ENCODE data around the gene UBR1.

The UBR1 gene

GRCh38 chr15:43094416-43095030 is 11.3 kb downstream of the UBR1 start:
- peaks cover 10% of the 10 kb centered on the region for H3K36me3 ChIP-seq (ENCODE audit: control insufficient read depth, insufficient read depth, low read length)

GRCh38 chr15:43093026-43093425 is 12.8 kb downstream of the UBR1 start:
- Histone ChIP-seq H3K9me3 (ENCODE audit: control insufficient read depth, insufficient read depth, low read length) (no peaks in the 10 kb centered on the region), H3K36me3 (ENCODE audit: control insufficient read depth, insufficient read depth, low read length) (peaks cover 8% of the 10 kb centered on the region), H3K9ac (ENCODE audit: low read depth, low read length) (no peak overlapping the region), H3K27ac (ENCODE audit: low read depth, low read length) (no peak overlapping the region), H3K4me3 (ENCODE audit: low read depth, low read length) (no peak overlapping the region), H3K4me1 (ENCODE audit: control insufficient read depth, insufficient read depth, low read length) (0 out of 2 replicates have a peak, but pooled peaks cover 2% of the 10 kb centered on the region), H3K27me3 (ENCODE audit: control insufficient read depth, insufficient read depth, low read length) (no peaks in the 10 kb centered on the region)

More at GRCh38 chr15:43094416-43095030, 11.3 kb downstream of the UBR1 start:
- no peak overlapping the region for H3K27ac ChIP-seq (ENCODE audit: low read depth, low read length)
- H3K9me3 ChIP-seq (ENCODE audit: control insufficient read depth, insufficient read depth, low read length) = no peaks in the 10 kb centered on the region
- H3K27me3 ChIP-seq (ENCODE audit: control insufficient read depth, insufficient read depth, low read length) = no peaks in the 10 kb centered on the region
- no peak overlapping the region for H3K4me3 ChIP-seq (ENCODE audit: low read depth, low read length)
- H3K9ac ChIP-seq (ENCODE audit: low read depth, low read length) = no peak overlapping the region
- H3K4me1 ChIP-seq (ENCODE audit: control insufficient read depth, insufficient read depth, low read length) = 0 out of 2 replicates have a peak, but pooled peaks cover 2% of the 10 kb centered on the region

- 0 out of 2 replicates have a peak, but pooled peaks cover 2% of the 10 kb centered on the region for H3K4me1 ChIP-seq (ENCODE audit: control insufficient read depth, insufficient read depth, low read length)
- H3K27me3 ChIP-seq (ENCODE audit: control insufficient read depth, insufficient read depth, low read length) = no peaks in the 10 kb centered on the region
- H3K9ac ChIP-seq (ENCODE audit: low read depth, low read length) = no peak overlapping the region
- H3K27ac ChIP-seq (ENCODE audit: low read depth, low read length) = no peak overlapping the region
- peaks cover 3% of the 10 kb centered on the region; the same call in 1 of the 2 replicates for H3K36me3 ChIP-seq (ENCODE audit: control insufficient read depth, insufficient read depth, low read length)
- H3K9me3 ChIP-seq (ENCODE audit: control insufficient read depth, insufficient read depth, low read length) = no peaks in the 10 kb centered on the region
- H3K4me3 ChIP-seq (ENCODE audit: low read depth, low read length) = no peak overlapping the region
These were observed 14.0 kb downstream of the UBR1 start for GRCh38 chr15:43091859-43092258.

- Histone ChIP-seq H3K4me1 (ENCODE audit: control insufficient read depth, insufficient read depth, low read length) (no peaks in the 10 kb centered on the region; the same call in 1 of the 2 replicates), H3K9me3 (ENCODE audit: control insufficient read depth, insufficient read depth, low read length) (no peaks in the 10 kb centered on the region), H3K27me3 (ENCODE audit: control insufficient read depth, insufficient read depth, low read length) (no peaks in the 10 kb centered on the region), H3K36me3 (ENCODE audit: control insufficient read depth, insufficient read depth, low read length) (peaks cover 42% of the 10 kb centered on the region), H3K4me3 (ENCODE audit: low read depth, low read length) (no peak overlapping the region), H3K9ac (ENCODE audit: low read depth, low read length) (no peak overlapping the region), H3K27ac (ENCODE audit: low read depth, low read length) (no peak overlapping the region)
These were observed 19.3 kb downstream of the UBR1 start for GRCh38 chr15:43086551-43086950.

- no peak overlapping the region for H3K4me3 ChIP-seq (ENCODE audit: low read depth, low read length)
- H3K4me1 ChIP-seq (ENCODE audit: control insufficient read depth, insufficient read depth, low read length) = no peaks in the 10 kb centered on the region; the same call in 1 of the 2 replicates
- no peak overlapping the region for H3K27ac ChIP-seq (ENCODE audit: low read depth, low read length)
- H3K27me3 ChIP-seq (ENCODE audit: control insufficient read depth, insufficient read depth, low read length) = no peaks in the 10 kb centered on the region
- H3K9ac ChIP-seq (ENCODE audit: low read depth, low read length) = no peak overlapping the region
- peaks cover 48% of the 10 kb centered on the region for H3K36me3 ChIP-seq (ENCODE audit: control insufficient read depth, insufficient read depth, low read length)
- no peaks in the 10 kb centered on the region for H3K9me3 ChIP-seq (ENCODE audit: control insufficient read depth, insufficient read depth, low read length)
These were observed 19.9 kb downstream of the UBR1 start for GRCh38 chr15:43085921-43086320.

GRCh38 chr15:43082509-43082908 is 23.3 kb downstream of the UBR1 start:
- no peak overlapping the region for H3K27ac ChIP-seq (ENCODE audit: low read depth, low read length)
- H3K4me1 ChIP-seq (ENCODE audit: control insufficient read depth, insufficient read depth, low read length) = no peaks in the 10 kb centered on the region; the same call in 1 of the 2 replicates
- no peak overlapping the region for H3K9ac ChIP-seq (ENCODE audit: low read depth, low read length)
- H3K27me3 ChIP-seq (ENCODE audit: control insufficient read depth, insufficient read depth, low read length) = no peaks in the 10 kb centered on the region
- peaks cover 57% of the 10 kb centered on the region for H3K36me3 ChIP-seq (ENCODE audit: control insufficient read depth, insufficient read depth, low read length)
- H3K4me3 ChIP-seq (ENCODE audit: low read depth, low read length) = no peak overlapping the region
- no peaks in the 10 kb centered on the region for H3K9me3 ChIP-seq (ENCODE audit: control insufficient read depth, insufficient read depth, low read length)

- H3K9ac ChIP-seq (ENCODE audit: low read depth, low read length) = no peak overlapping the region
- H3K27me3 ChIP-seq (ENCODE audit: control insufficient read depth, insufficient read depth, low read length) = no peaks in the 10 kb centered on the region
- H3K4me1 ChIP-seq (ENCODE audit: control insufficient read depth, insufficient read depth, low read length) = no peaks in the 10 kb centered on the region
- peaks cover 57% of the 10 kb centered on the region for H3K36me3 ChIP-seq (ENCODE audit: control insufficient read depth, insufficient read depth, low read length)
- no peaks in the 10 kb centered on the region for H3K9me3 ChIP-seq (ENCODE audit: control insufficient read depth, insufficient read depth, low read length)
- no peak overlapping the region for H3K4me3 ChIP-seq (ENCODE audit: low read depth, low read length)
- H3K27ac ChIP-seq (ENCODE audit: low read depth, low read length) = no peak overlapping the region
These were observed 24.6 kb downstream of the UBR1 start for GRCh38 chr15:43081283-43081682.

- no peak overlapping the region for H3K4me3 ChIP-seq (ENCODE audit: low read depth, low read length)
- no peak overlapping the region for H3K27ac ChIP-seq (ENCODE audit: low read depth, low read length)
- H3K9ac ChIP-seq (ENCODE audit: low read depth, low read length) = no peak overlapping the region
- H3K4me1 ChIP-seq (ENCODE audit: control insufficient read depth, insufficient read depth, low read length) = no peaks in the 10 kb centered on the region
- H3K36me3 ChIP-seq (ENCODE audit: control insufficient read depth, insufficient read depth, low read length) = peaks cover 72% of the 10 kb centered on the region
- no peaks in the 10 kb centered on the region for H3K27me3 ChIP-seq (ENCODE audit: control insufficient read depth, insufficient read depth, low read length)
- H3K9me3 ChIP-seq (ENCODE audit: control insufficient read depth, insufficient read depth, low read length) = no peaks in the 10 kb centered on the region
These were observed 34.4 kb downstream of the UBR1 start for GRCh38 chr15:43071451-43071850.

GRCh38 chr15:43070893-43071292 is 34.9 kb downstream of the UBR1 start:
- no peak overlapping the region for H3K27ac ChIP-seq (ENCODE audit: low read depth, low read length)
- no peak overlapping the region for H3K9ac ChIP-seq (ENCODE audit: low read depth, low read length)
- no peak overlapping the region for H3K4me3 ChIP-seq (ENCODE audit: low read depth, low read length)
- peaks cover 76% of the 10 kb centered on the region for H3K36me3 ChIP-seq (ENCODE audit: control insufficient read depth, insufficient read depth, low read length)
- no peaks in the 10 kb centered on the region for H3K4me1 ChIP-seq (ENCODE audit: control insufficient read depth, insufficient read depth, low read length)
- H3K27me3 ChIP-seq (ENCODE audit: control insufficient read depth, insufficient read depth, low read length) = no peaks in the 10 kb centered on the region
- H3K9me3 ChIP-seq (ENCODE audit: control insufficient read depth, insufficient read depth, low read length) = no peaks in the 10 kb centered on the region

GRCh38 chr15:43070249-43070648 is 35.6 kb downstream of the UBR1 start:
- Histone ChIP-seq H3K27me3 (ENCODE audit: control insufficient read depth, insufficient read depth, low read length) (no peaks in the 10 kb centered on the region), H3K4me1 (ENCODE audit: control insufficient read depth, insufficient read depth, low read length) (no peaks in the 10 kb centered on the region), H3K9me3 (ENCODE audit: control insufficient read depth, insufficient read depth, low read length) (no peaks in the 10 kb centered on the region), H3K9ac (ENCODE audit: low read depth, low read length) (no peak overlapping the region), H3K4me3 (ENCODE audit: low read depth, low read length) (no peak overlapping the region), H3K27ac (ENCODE audit: low read depth, low read length) (no peak overlapping the region), H3K36me3 (ENCODE audit: control insufficient read depth, insufficient read depth, low read length) (peaks cover 80% of the 10 kb centered on the region)

GRCh38 chr15:43067717-43068461 is 37.9 kb downstream of the UBR1 start:
- H3K36me3 ChIP-seq (ENCODE audit: control insufficient read depth, insufficient read depth, low read length) = peaks cover 64% of the 10 kb centered on the region

More at GRCh38 chr15:43067717-43068461, 37.9 kb downstream of the UBR1 start:
- no peak overlapping the region for H3K9ac ChIP-seq (ENCODE audit: low read depth, low read length)
- no peak overlapping the region for H3K27ac ChIP-seq (ENCODE audit: low read depth, low read length)
- no peaks in the 10 kb centered on the region for H3K27me3 ChIP-seq (ENCODE audit: control insufficient read depth, insufficient read depth, low read length)
- H3K4me3 ChIP-seq (ENCODE audit: low read depth, low read length) = no peak overlapping the region
- no peaks in the 10 kb centered on the region for H3K9me3 ChIP-seq (ENCODE audit: control insufficient read depth, insufficient read depth, low read length)
- H3K4me1 ChIP-seq (ENCODE audit: control insufficient read depth, insufficient read depth, low read length) = no peaks in the 10 kb centered on the region

Measured in HUES48 (cell line).